ENCODE measurements around the gene FAM3D. TPM values are rescaled to one million over a fixed set of nuclear protein-coding genes. Genes with fewer than 3 reads are reported as not detected.

FAM3D gene
- total and polyA plus RNA-seq, 3 donors from 2014 or later: 0.19 to 0.41 TPM; not detected in 1

GRCh38 chr3:58623478-58623877 lies 43.1 kb downstream of the FAM3D start:
- DNase-seq: no peak
- WGBS, 2 donors: 87 to 89% methylated on average over 6 to 7 of the region's 8 CpGs
- intact Hi-C loops (cut with DNase I; ENCODE audit: low total_unique reads): no loop called here
- no peak overlapping the region for H3K4me3 ChIP-seq
- H3K36me3 ChIP-seq (ENCODE audit: low read depth, missing control alignments): no peaks in the 10 kb centered on the region
- H3K4me1 ChIP-seq: peaks cover 37% of the 10 kb centered on the region
- no peak overlapping the region for H3K27ac ChIP-seq
- H3K9me3 ChIP-seq: no peaks in the 10 kb centered on the region
- no peak for TF ChIP-seq CTCF (IDR thresholded peaks at IDR 0.05)
- TF ChIP-seq POLR2A (IDR thresholded peaks at IDR 0.05): no peak
- H3K27me3 ChIP-seq: no peaks in the 10 kb centered on the region

GRCh38 chr3:58622892-58623291 lies 43.7 kb downstream of the FAM3D start:
- Histone ChIP-seq H3K36me3 (ENCODE audit: low read depth, missing control alignments) (no peaks in the 10 kb centered on the region), H3K27ac (no peak overlapping the region), H3K27me3 (no peaks in the 10 kb centered on the region), H3K4me3 (no peak overlapping the region), H3K9me3 (no peaks in the 10 kb centered on the region), H3K4me1 (peaks cover 33% of the 10 kb centered on the region)
- intact Hi-C loops (cut with DNase I; ENCODE audit: low total_unique reads): no loop called here
- no peak for TF ChIP-seq CTCF (IDR thresholded peaks at IDR 0.05)
- TF ChIP-seq POLR2A (IDR thresholded peaks at IDR 0.05): no peak
- WGBS, 2 donors: 87 to 95% methylated on average over 8 of the region's 8 CpGs
- DNase-seq: no peak

GRCh38 chr3:58622436-58622835 lies 44.1 kb downstream of the FAM3D start:
- H3K27me3 ChIP-seq: no peaks in the 10 kb centered on the region
- H3K9me3 ChIP-seq: no peaks in the 10 kb centered on the region
- H3K36me3 ChIP-seq (ENCODE audit: low read depth, missing control alignments): no peaks in the 10 kb centered on the region
- intact Hi-C loops (cut with DNase I; ENCODE audit: low total_unique reads): no loop called here
- H3K27ac ChIP-seq: no peak overlapping the region
- DNase-seq: no peak
- TF ChIP-seq POLR2A (IDR thresholded peaks at IDR 0.05): no peak
- no peak for TF ChIP-seq CTCF (IDR thresholded peaks at IDR 0.05)
- no peak overlapping the region for H3K4me3 ChIP-seq
- peaks cover 33% of the 10 kb centered on the region for H3K4me1 ChIP-seq
- 93 to 96% methylated on average over 4 of the region's 4 CpGs for WGBS, 2 donors

GRCh38 chr3:58621086-58621830 lies 45.3 kb downstream of the FAM3D start:
- Histone ChIP-seq H3K36me3 (ENCODE audit: low read depth, missing control alignments) (no peaks in the 10 kb centered on the region), H3K4me1 (peaks cover 28% of the 10 kb centered on the region)
- intact Hi-C loops (cut with DNase I; ENCODE audit: low total_unique reads): no loop called here

More at GRCh38 chr3:58621086-58621830, 45.3 kb downstream of the FAM3D start:
- Histone ChIP-seq H3K27ac (no peak overlapping the region), H3K27me3 (no peaks in the 10 kb centered on the region), H3K4me3 (no peak overlapping the region), H3K9me3 (no peaks in the 10 kb centered on the region)
- WGBS, 2 donors: 59 to 75% methylated on average over 6 of the region's 6 CpGs
- no peak for DNase-seq
- TF ChIP-seq POLR2A (IDR thresholded peaks at IDR 0.05) (no peak), CTCF (IDR thresholded peaks at IDR 0.05) (no peak)

Data from testis (tissue), 3 donors.